ENCODE data around the gene ZFAND3. TPM values are rescaled to one million over a fixed set of nuclear protein-coding genes. Genes with fewer than 3 reads are reported as not detected.

ZFAND3 gene
- polyA plus RNA-seq, 4 donors: 35.9 to 80.4 (median 40.9) TPM

DNA sequence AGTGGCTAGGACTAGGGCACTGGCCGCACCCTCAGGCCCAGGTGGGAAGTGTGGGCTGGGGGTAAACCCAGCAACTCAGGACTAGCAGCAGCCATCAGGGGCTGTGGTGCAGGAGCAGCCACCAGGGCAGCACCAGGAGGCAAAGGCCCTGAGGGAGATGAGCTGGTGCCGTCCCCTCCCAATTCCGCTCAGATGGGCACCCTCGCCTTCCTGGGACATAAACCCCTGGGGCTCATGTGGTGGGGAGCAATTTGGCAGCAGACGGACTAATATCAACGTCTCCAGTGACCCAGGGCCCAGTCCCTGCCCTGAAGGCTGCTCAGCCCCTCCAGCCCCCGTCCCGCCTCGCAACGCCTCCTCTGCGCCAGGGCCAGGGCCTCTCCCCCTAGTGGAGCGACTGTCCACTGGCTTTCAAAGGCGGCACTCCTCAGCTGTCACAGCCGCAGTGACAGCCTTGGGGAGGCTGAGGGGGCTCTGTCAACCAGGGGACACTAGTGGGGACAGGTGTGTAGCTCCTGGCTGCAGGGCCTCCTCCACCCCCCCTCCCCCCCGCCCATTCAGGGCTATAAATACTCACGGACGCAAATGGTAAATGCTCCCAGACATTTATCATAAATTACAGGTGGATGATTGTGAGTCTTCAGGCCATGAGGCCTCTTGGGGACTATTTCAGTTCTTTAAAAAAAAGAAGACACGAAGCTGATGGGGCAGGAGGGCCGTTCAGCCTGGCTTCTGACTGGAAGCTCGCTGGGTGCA is 349.9 kb downstream of the ZFAND3 start:
- Histone ChIP-seq H3K36me3 (ENCODE audit: control insufficient read depth in 3 of 3, insufficient read depth in 2 of 3, low read depth in 1 of 3, low read length in 3 of 3) (peaks cover 0 to 15% (median 0%) of the 10 kb centered on the region in 3 donors), H3K4me3 (ENCODE audit: low read depth in 1 of 3, low read length in 3 of 3) (no peak overlapping the region), H3K4me1 (ENCODE audit: control insufficient read depth in 3 of 3, insufficient read depth in 2 of 3, low read depth in 1 of 3, low read length in 2 of 3) (peaks cover 5 to 49% (median 8%) of the 10 kb centered on the region in 3 donors), H3K27ac (ENCODE audit: low read depth in 1 of 3, low read length in 2 of 3) (peak overlapping the region in 1 of 3 donors; percentile 6), H3K9me3 (ENCODE audit: control insufficient read depth in 2 of 2, insufficient read depth in 1 of 2, low read depth in 1 of 2, low read length in 1 of 2) (no peaks in the 10 kb centered on the region), H3K27me3 (ENCODE audit: control insufficient read depth in 3 of 3, insufficient read depth in 3 of 3, low read length in 3 of 3) (no peaks in the 10 kb centered on the region)
- DNase-seq: no peak
- 57 to 73% (median 65%) methylated on average over 19 to 20 of the region's 20 CpGs for WGBS, 3 donors
- FAIRE-seq: no peak

DNA sequence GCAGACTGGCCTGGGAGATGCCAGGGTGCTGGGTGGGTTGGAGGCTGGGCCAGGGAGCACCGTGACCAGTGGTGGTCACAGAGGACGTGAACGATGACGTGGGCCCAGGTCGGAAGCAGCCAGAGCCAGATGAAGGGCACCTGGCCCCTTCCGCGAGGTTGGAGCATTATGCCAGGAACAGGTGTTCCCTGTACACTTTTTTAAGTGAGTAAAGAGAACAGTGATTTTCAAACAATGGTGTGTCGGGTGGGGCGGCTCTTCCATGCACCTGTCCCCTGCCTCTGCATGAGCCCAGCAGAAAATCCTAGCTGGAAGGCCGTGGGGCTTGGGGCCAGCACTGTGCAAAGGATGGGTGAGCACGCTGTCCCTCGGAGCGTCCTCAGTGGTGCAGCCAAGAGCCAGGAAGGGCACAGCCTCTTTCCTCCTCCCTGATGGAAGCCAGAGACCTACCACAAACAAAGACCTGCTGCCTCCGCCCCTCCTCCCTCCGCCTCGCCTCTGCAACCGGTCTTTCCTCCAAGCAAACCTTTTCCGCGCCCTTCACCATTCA is 350.5 kb downstream of the ZFAND3 start:
- peaks cover 5 to 55% (median 9%) of the 10 kb centered on the region in 3 donors for H3K4me1 ChIP-seq (ENCODE audit: control insufficient read depth in 3 of 3, insufficient read depth in 2 of 3, low read depth in 1 of 3, low read length in 2 of 3)
- DNase-seq: peak; percentile 37 to 40
- no peak overlapping the region for H3K4me3 ChIP-seq (ENCODE audit: low read depth in 1 of 3, low read length in 3 of 3)
- peak overlapping the region in 1 of 3 donors; percentile 6 for H3K27ac ChIP-seq (ENCODE audit: low read depth in 1 of 3, low read length in 2 of 3)
- no peaks in the 10 kb centered on the region for H3K9me3 ChIP-seq (ENCODE audit: control insufficient read depth in 2 of 2, insufficient read depth in 1 of 2, low read depth in 1 of 2, low read length in 1 of 2)
- peaks cover 0 to 21% (median 0%) of the 10 kb centered on the region in 3 donors for H3K36me3 ChIP-seq (ENCODE audit: control insufficient read depth in 3 of 3, insufficient read depth in 2 of 3, low read depth in 1 of 3, low read length in 3 of 3)
- no peaks in the 10 kb centered on the region for H3K27me3 ChIP-seq (ENCODE audit: control insufficient read depth in 3 of 3, insufficient read depth in 3 of 3, low read length in 3 of 3)
- 24 to 62% (median 36%) methylated on average over 19 of the region's 19 CpGs for WGBS, 3 donors
- no peak for FAIRE-seq

GRCh38 chr6:38170666-38171355 is 351.3 kb downstream of the ZFAND3 start:
- H3K27me3 ChIP-seq (ENCODE audit: control insufficient read depth in 3 of 3, insufficient read depth in 3 of 3, low read length in 3 of 3): no peaks in the 10 kb centered on the region
- peaks cover 5 to 60% (median 9%) of the 10 kb centered on the region in 3 donors for H3K4me1 ChIP-seq (ENCODE audit: control insufficient read depth in 3 of 3, insufficient read depth in 2 of 3, low read depth in 1 of 3, low read length in 2 of 3)
- H3K36me3 ChIP-seq (ENCODE audit: control insufficient read depth in 3 of 3, insufficient read depth in 2 of 3, low read depth in 1 of 3, low read length in 3 of 3): peaks cover 0 to 27% (median 0%) of the 10 kb centered on the region in 3 donors
- no peak overlapping the region for H3K27ac ChIP-seq (ENCODE audit: low read depth in 1 of 3, low read length in 2 of 3)
- FAIRE-seq (no peak), DNase-seq (no peak)
- no peak overlapping the region for H3K4me3 ChIP-seq (ENCODE audit: low read depth in 1 of 3, low read length in 3 of 3)
- H3K9me3 ChIP-seq (ENCODE audit: control insufficient read depth in 2 of 2, insufficient read depth in 1 of 2, low read depth in 1 of 2, low read length in 1 of 2): no peaks in the 10 kb centered on the region
- WGBS, 3 donors: 28 to 69% (median 47%) methylated on average over 14 of the region's 14 CpGs

- peaks cover 0 to 34% (median 0%) of the 10 kb centered on the region in 3 donors for H3K36me3 ChIP-seq (ENCODE audit: control insufficient read depth in 3 of 3, insufficient read depth in 2 of 3, low read depth in 1 of 3, low read length in 3 of 3)
- H3K27ac ChIP-seq (ENCODE audit: low read depth in 1 of 3, low read length in 2 of 3): peak overlapping the region in 2 of 3 donors; percentile 39 to 42
- DNase-seq: no peak
- no peak overlapping the region for H3K4me3 ChIP-seq (ENCODE audit: low read depth in 1 of 3, low read length in 3 of 3)
- FAIRE-seq: no peak
- H3K9me3 ChIP-seq (ENCODE audit: control insufficient read depth in 2 of 2, insufficient read depth in 1 of 2, low read depth in 1 of 2, low read length in 1 of 2): no peaks in the 10 kb centered on the region
- H3K4me1 ChIP-seq (ENCODE audit: control insufficient read depth in 3 of 3, insufficient read depth in 2 of 3, low read depth in 1 of 3, low read length in 2 of 3): peaks cover 5 to 74% (median 11%) of the 10 kb centered on the region in 3 donors
- 35 to 77% (median 60%) methylated on average over 13 of the region's 13 CpGs for WGBS, 3 donors
- no peaks in the 10 kb centered on the region for H3K27me3 ChIP-seq (ENCODE audit: control insufficient read depth in 3 of 3, insufficient read depth in 3 of 3, low read length in 3 of 3)
Measured at GRCh38 chr6:38171997-38172738, 352.6 kb downstream of the ZFAND3 start.

GRCh38 chr6:38172739-38173410 is 353.3 kb downstream of the ZFAND3 start:
- Histone ChIP-seq H3K27ac (ENCODE audit: low read depth in 1 of 3, low read length in 2 of 3) (peak overlapping the region in 2 of 3 donors; percentile 42 to 59), H3K4me3 (ENCODE audit: low read depth in 1 of 3, low read length in 3 of 3) (no peak overlapping the region), H3K9me3 (ENCODE audit: control insufficient read depth in 2 of 2, insufficient read depth in 1 of 2, low read depth in 1 of 2, low read length in 1 of 2) (no peaks in the 10 kb centered on the region), H3K27me3 (ENCODE audit: control insufficient read depth in 3 of 3, insufficient read depth in 3 of 3, low read length in 3 of 3) (no peaks in the 10 kb centered on the region), H3K36me3 (ENCODE audit: control insufficient read depth in 3 of 3, insufficient read depth in 2 of 3, low read depth in 1 of 3, low read length in 3 of 3) (peaks cover 0 to 33% (median 0%) of the 10 kb centered on the region in 3 donors), H3K4me1 (ENCODE audit: control insufficient read depth in 3 of 3, insufficient read depth in 2 of 3, low read depth in 1 of 3, low read length in 2 of 3) (peaks cover 5 to 81% (median 11%) of the 10 kb centered on the region in 3 donors)
- FAIRE-seq (no peak), DNase-seq (peak; percentile 57 to 70)
- WGBS, 3 donors: 19 to 63% (median 36%) methylated on average over 15 of the region's 15 CpGs

DNA sequence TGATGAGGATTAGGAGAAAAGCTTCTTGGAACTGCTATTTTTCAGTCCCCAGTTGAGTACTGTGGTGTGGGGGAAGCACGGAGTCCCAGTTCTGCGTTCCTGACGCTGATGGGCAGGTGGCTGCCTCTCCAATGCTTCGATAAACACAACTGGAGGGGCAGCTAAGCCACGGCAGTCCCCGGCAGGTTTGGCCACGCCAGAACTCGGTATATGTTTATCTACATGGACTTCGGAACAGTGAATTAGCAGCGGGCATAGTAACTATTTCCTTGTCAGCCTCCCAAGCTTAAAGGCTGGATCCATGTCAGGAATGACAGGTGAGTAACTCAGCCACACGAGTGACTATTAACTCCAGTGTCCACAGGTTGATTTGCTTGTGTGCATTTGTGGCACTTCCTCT is 354.4 kb downstream of the ZFAND3 start:
- peak overlapping the region; percentile 18 to 59 (median 34) for H3K27ac ChIP-seq (ENCODE audit: low read depth in 1 of 3, low read length in 2 of 3)

DNA sequence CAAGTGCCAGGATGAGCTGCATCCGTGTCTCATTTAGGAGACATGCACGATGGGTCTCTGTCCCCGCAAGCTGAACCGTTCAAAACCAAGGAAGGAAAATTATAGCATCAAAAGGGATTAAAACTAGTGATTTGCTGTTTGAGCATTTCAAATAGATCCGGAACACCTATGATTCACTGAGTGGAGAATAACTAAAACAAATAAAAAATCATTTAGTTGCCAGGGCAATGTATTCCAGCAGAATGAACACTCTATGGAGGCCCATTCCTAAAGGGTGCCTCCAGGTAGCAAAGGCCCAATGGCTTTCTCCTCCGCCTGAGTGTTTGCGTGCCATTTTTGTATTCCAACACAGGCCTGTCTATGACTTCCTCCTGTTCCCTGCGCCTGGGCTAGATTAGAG is 354.8 kb downstream of the ZFAND3 start:
- Histone ChIP-seq H3K9me3 (ENCODE audit: control insufficient read depth in 2 of 2, insufficient read depth in 1 of 2, low read depth in 1 of 2, low read length in 1 of 2) (no peaks in the 10 kb centered on the region), H3K36me3 (ENCODE audit: control insufficient read depth in 3 of 3, insufficient read depth in 2 of 3, low read depth in 1 of 3, low read length in 3 of 3) (peaks cover 0 to 33% (median 0%) of the 10 kb centered on the region in 3 donors), H3K27ac (ENCODE audit: low read depth in 1 of 3, low read length in 2 of 3) (peak overlapping the region in 1 of 3 donors; percentile 19), H3K4me1 (ENCODE audit: control insufficient read depth in 3 of 3, insufficient read depth in 2 of 3, low read depth in 1 of 3, low read length in 2 of 3) (peaks cover 5 to 81% (median 11%) of the 10 kb centered on the region in 3 donors), H3K27me3 (ENCODE audit: control insufficient read depth in 3 of 3, insufficient read depth in 3 of 3, low read length in 3 of 3) (no peaks in the 10 kb centered on the region), H3K4me3 (ENCODE audit: low read depth in 1 of 3, low read length in 3 of 3) (no peak overlapping the region)
- no peak for FAIRE-seq
- 53 to 83% (median 81%) methylated on average over 8 of the region's 8 CpGs for WGBS, 3 donors
- no peak for DNase-seq

More for the DNA sequence above, 354.4 kb downstream of the ZFAND3 start:
- peaks cover 0 to 34% (median 0%) of the 10 kb centered on the region in 3 donors for H3K36me3 ChIP-seq (ENCODE audit: control insufficient read depth in 3 of 3, insufficient read depth in 2 of 3, low read depth in 1 of 3, low read length in 3 of 3)
- H3K4me1 ChIP-seq (ENCODE audit: control insufficient read depth in 3 of 3, insufficient read depth in 2 of 3, low read depth in 1 of 3, low read length in 2 of 3): peaks cover 5 to 81% (median 11%) of the 10 kb centered on the region in 3 donors
- DNase-seq (peak; percentile 82 to 93), FAIRE-seq (no peak)
- no peaks in the 10 kb centered on the region for H3K9me3 ChIP-seq (ENCODE audit: control insufficient read depth in 2 of 2, insufficient read depth in 1 of 2, low read depth in 1 of 2, low read length in 1 of 2)
- 19 to 65% (median 37%) methylated on average over 11 of the region's 11 CpGs for WGBS, 3 donors
- H3K4me3 ChIP-seq (ENCODE audit: low read depth in 1 of 3, low read length in 3 of 3): no peak overlapping the region
- no peaks in the 10 kb centered on the region for H3K27me3 ChIP-seq (ENCODE audit: control insufficient read depth in 3 of 3, insufficient read depth in 3 of 3, low read length in 3 of 3)
